ENCODE data around the gene STXBP6. TPM values are rescaled to one million over a fixed set of nuclear protein-coding genes. Genes with fewer than 3 reads are reported as not detected.

STXBP6 gene
- total and polyA plus RNA-seq, 2 of the 13 experiments (the other 11 are each of a cell fraction or from before 2014, with no cell fraction given), result 35.3 to 42.8 TPM

DNA sequence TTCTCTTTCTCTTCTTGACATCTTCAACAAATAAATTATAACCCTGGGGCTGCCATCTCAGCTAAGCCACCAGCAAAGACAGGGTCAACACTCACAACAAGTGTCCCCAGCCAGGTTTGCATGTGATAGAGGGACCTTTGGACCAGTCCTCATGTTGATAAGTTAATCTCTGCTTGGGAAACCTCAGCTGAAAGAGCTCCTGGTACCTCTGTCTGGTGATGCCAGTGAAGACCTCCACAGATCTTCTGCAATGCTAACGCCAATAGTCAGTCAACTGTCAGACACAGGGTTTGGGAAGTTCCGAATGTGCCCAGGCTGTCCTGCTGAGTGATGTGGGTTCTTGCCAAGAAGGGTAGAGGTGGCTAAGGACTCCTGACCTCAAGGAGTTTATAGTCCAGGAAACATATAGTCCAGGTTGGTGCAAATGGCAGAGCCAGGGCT is 236.1 kb downstream of the STXBP6 start (continued):
- TF ChIP-seq, protein P1, sequence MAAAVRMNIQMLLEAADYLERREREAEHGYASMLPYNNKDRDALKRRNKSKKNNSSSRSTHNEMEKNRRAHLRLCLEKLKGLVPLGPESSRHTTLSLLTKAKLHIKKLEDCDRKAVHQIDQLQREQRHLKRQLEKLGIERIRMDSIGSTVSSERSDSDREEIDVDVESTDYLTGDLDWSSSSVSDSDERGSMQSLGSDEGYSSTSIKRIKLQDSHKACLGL (CRISPR knock-in tag; IDR thresholded peaks at IDR 0.05), result no peak
- TF ChIP-seq LCORL (IDR thresholded peaks at IDR 0.05), result no peak
- TF ChIP-seq LCORL (CRISPR knock-in tag; IDR thresholded peaks at IDR 0.05), result no peak
- no peak for TF ChIP-seq ZNF558 (CRISPR knock-in tag; IDR thresholded peaks at IDR 0.05; ENCODE audit: borderline replicate concordance)
- no peak for TF ChIP-seq ZBTB8A (CRISPR knock-in tag; IDR thresholded peaks at IDR 0.05; ENCODE audit: borderline replicate concordance, low read depth)
- TF ChIP-seq, protein P2, sequence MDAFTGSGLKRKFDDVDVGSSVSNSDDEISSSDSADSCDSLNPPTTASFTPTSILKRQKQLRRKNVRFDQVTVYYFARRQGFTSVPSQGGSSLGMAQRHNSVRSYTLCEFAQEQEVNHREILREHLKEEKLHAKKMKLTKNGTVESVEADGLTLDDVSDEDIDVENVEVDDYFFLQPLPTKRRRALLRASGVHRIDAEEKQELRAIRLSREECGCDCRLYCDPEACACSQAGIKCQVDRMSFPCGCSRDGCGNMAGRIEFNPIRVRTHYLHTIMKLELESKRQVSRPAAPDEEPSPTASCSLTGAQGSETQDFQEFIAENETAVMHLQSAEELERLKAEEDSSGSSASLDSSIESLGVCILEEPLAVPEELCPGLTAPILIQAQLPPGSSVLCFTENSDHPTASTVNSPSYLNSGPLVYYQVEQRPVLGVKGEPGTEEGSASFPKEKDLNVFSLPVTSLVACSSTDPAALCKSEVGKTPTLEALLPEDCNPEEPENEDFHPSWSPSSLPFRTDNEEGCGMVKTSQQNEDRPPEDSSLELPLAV (CRISPR knock-in tag; conservative IDR thresholded peaks at IDR 0.05; ENCODE audit: low read depth), result no peak
- TF ChIP-seq HIVEP1 (CRISPR knock-in tag; IDR thresholded peaks at IDR 0.05), result no peak
- TF ChIP-seq FUBP1 (CRISPR knock-in tag; IDR thresholded peaks at IDR 0.05; ENCODE audit: borderline replicate concordance), result no peak
- TF ChIP-seq RBFOX2 (IDR thresholded peaks at IDR 0.05; ENCODE audit: low read depth, low read length), result no peak
- TF ChIP-seq CEBPZ (IDR thresholded peaks at IDR 0.05; ENCODE audit: low read length), result no peak
- no peak for TF ChIP-seq CCAR2 (optimal IDR thresholded peaks at IDR 0.05; ENCODE audit: low read depth, low read length)
- 0 out of 2 replicates have a peak, but pooled peaks have one; percentile 41 for TF ChIP-seq ZNF709 (CRISPR knock-in tag; IDR thresholded peaks at IDR 0.05)
- peak; percentile 56; the same call in 1 of the 2 replicates for TF ChIP-seq ZNF678 (CRISPR knock-in tag; IDR thresholded peaks at IDR 0.05)
- peak; percentile 91 for TF ChIP-seq ZNF652 (CRISPR knock-in tag; IDR thresholded peaks at IDR 0.05; ENCODE audit: borderline replicate concordance, low read depth)
- TF ChIP-seq NR2F1 (CRISPR knock-in tag; IDR thresholded peaks at IDR 0.05), result no peak
- TF ChIP-seq YEATS4 (CRISPR knock-in tag; IDR thresholded peaks at IDR 0.05; ENCODE audit: borderline replicate concordance), result no peak
- no peak for TF ChIP-seq REXO4 (CRISPR knock-in tag; IDR thresholded peaks at IDR 0.05; ENCODE audit: borderline replicate concordance)
- no peak for TF ChIP-seq ZNF33A (CRISPR knock-in tag; IDR thresholded peaks at IDR 0.05; ENCODE audit: borderline replicate concordance)

All from HepG2 (cell line).